ENCODE measurements around the gene FAM222B.
"Not testable (repeated sequence)": the region's sequence is repeated elsewhere in the genome, so short reads cannot be mapped to it uniquely, and the experiment has no call there.

Gene FAM222B

GRCh38 chr17:28740406-28741357, 101.9 kb downstream of the FAM222B start:
- no peak for DNase-seq (ENCODE audit: low read depth)
- H3K4me3 ChIP-seq (replicated peaks; ENCODE audit: low read depth, low read length) = no peak overlapping the region
- no peak for TF ChIP-seq CTCF (IDR thresholded peaks at IDR 0.05; ENCODE audit: low read length, missing control alignments)

DNA sequence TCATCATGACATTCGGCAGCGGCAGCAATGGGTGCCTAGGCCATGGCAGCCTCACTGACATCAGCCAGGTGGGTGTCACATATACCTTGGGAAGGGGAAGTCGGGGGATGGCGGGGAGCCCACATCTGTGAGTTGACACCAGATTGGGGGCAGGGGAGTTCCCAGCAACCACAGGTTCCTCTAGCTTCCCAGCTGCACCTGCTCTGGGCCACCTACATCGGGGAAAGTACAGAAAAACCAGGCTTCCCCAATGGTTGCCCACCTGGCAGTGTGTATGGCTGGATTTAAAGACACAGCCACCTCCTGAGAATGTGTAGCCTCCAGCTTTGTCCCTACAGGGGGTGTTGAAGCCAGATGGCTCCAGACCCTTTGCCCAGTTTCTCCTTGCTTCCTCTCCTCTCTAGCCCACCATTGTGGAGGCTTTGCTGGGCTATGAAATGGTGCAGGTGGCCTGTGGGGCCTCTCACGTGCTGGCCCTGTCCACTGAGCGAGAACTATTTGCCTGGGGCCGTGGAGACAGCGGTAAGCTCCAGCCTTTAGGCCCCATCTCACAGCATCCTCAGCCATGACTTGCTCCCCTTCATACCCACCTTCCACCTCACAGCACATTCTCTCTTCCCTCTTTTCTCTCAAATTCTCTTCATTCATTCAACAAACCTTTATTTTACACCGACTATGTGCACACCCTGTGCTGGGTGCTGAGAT, 103.8 kb downstream of the FAM222B start:
- H3K4me3 ChIP-seq (replicated peaks; ENCODE audit: low read depth, low read length) = no peak overlapping the region
- TF ChIP-seq CTCF (IDR thresholded peaks at IDR 0.05; ENCODE audit: low read length, missing control alignments) = no peak
- no peak for DNase-seq (ENCODE audit: low read depth)

- no peak for TF ChIP-seq CTCF (IDR thresholded peaks at IDR 0.05; ENCODE audit: low read length, missing control alignments)
- DNase-seq (ENCODE audit: low read depth) = no peak
- no peak overlapping the region for H3K4me3 ChIP-seq (replicated peaks; ENCODE audit: low read depth, low read length)
These were observed 104.6 kb downstream of the FAM222B start for GRCh38 chr17:28737770-28738679.

GRCh38 chr17:28737316-28737715, 105.3 kb downstream of the FAM222B start:
- H3K4me3 ChIP-seq (replicated peaks; ENCODE audit: low read depth, low read length) = no peak overlapping the region
- DNase-seq (ENCODE audit: low read depth) = no peak
- TF ChIP-seq CTCF (IDR thresholded peaks at IDR 0.05; ENCODE audit: low read length, missing control alignments) = no peak

DNA sequence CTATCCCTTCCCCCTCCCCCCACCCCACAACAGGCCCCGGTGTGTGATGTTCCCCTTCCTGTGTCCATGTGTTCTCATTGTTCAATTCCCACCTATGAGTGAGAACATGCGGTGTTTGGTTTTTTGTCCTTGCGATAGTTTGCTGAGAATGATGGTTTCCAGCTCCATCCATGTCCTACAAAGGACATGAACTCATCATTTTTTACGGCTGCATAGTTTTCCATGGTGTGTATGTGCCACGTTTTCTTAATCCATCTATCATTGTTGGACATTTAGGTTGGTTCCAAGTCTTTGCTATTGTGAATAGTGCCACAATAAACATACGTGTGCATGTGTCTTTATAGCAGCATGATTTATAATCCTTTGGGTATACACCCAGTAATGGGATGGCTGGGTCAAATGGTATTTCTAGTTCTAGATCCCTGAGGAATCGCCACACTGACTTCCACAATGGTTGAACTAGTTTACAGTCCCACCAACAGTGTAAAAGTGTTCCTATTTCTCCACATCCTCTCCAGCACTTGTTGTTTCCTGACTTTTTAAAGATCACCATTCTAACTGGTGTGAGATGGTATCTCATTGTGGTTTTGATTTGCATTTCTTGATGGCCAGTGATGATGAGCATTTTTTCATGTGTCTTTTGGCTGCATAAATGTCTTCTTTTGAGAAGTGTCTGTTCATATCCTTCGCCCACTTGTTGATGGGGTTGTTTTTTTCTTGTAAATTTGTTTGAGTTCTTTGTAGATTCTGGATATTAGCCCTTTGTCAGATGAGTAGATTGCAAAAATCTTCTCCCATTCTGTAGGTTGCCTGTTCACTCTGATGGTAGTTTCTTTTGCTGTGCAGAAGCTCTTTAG, 106.4 kb downstream of the FAM222B start:
- not testable (repeated sequence) for H3K4me3 ChIP-seq (replicated peaks; ENCODE audit: low read depth, low read length); DNase-seq (ENCODE audit: low read depth)

- no peak overlapping the region for H3K4me3 ChIP-seq (replicated peaks; ENCODE audit: low read depth, low read length)
- no peak for DNase-seq (ENCODE audit: low read depth)
- TF ChIP-seq CTCF (IDR thresholded peaks at IDR 0.05; ENCODE audit: low read length, missing control alignments) = no peak
These were observed 107.3 kb downstream of the FAM222B start for GRCh38 chr17:28735242-28735722.
